Gastroesophageal sphincter (tissue), 3 donors: ENCODE results near the gene GLB1L3.

Experiments used
- CTCF ChIP-seq, 4 experiments: fragments of 200-600 bp in 2 of 4; fragments of 450-650 bp in 2 of 4; sonication (generic) in 1 of 4; IDR thresholded peaks; one replicate each; pipeline ENCODE4 v1.5.1; 2017 to 2019; ENCODE audit warnings: antibody characterized with exemption in 4 of 4, mild to moderate bottlenecking in 2 of 4, moderate library complexity in 2 of 4
- EP300 ChIP-seq: sonication (generic); formaldehyde crosslinking; IDR thresholded peaks from one replicate; pipeline ENCODE4 v1.6.1; 2017; ENCODE audit warnings: antibody characterized with exemption, mild to moderate bottlenecking

- TF ChIP-seq CTCF (IDR thresholded peaks at IDR 0.05) = no peak
- TF ChIP-seq EP300 = no peak
Measured at GRCh38 chr11:134337051-134337450, 60.9 kb downstream of the GLB1L3 start.
